Uterus (tissue), 2 donors: ENCODE results near the gene TAF8.

Source experiments
- CTCF ChIP-seq, 4 experiments: fragments of 200-600 bp in 2 of 4; fragments of 450-650 bp in 2 of 4; sonication (generic) in 2 of 4; IDR thresholded peaks; one replicate each; pipeline ENCODE4 v1.5.1; 2016 to 2019; ENCODE audit warnings: antibody characterized with exemption in 4 of 4, mild to moderate bottlenecking in 2 of 4, moderate library complexity in 1 of 4
- POLR2A ChIP-seq, 2 donors: fragments of 450-650 bp; IDR thresholded peaks; one replicate each; pipeline ENCODE4 v1.6.1; 2016; ENCODE audit warnings: antibody characterized with exemption in 2 of 2, mild to moderate bottlenecking in 1 of 2, moderate library complexity in 1 of 2

DNA sequence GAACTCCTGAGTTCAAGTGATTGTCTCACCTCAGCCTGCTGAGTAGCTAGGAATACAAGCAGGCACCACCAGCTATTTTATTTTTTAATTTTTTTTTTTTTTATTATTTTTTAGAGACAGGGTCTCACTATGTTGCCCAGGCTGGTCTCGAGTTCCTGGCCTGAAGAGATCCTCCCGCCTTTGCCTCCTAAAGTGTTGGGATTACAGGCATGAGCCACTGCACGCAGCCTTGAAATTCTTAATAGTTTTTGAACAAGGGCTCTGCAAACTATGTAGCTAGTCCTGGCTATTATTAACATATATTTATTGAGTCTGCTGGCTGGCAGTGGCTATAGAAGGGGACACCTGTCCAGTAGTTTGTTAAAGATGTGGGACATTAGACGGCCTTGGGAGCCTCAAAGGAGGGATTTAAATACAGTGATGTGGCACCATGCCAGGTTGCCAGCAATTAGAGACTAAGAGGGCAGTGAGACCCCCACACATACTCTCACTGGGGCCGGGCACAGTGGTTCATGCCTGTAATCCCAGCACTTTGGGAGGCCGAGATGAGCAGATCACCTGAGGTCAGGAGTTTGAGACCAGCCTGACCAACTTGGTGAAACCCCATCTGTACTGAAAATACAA lies 21.1 kb upstream of the TAF8 start:
- TF ChIP-seq POLR2A (IDR thresholded peaks at IDR 0.05), result no peak
- no peak for TF ChIP-seq CTCF (IDR thresholded peaks at IDR 0.05)
